Lung (tissue), 12 donors: ENCODE data around the gene LYPD6. TPM values are rescaled to one million over a fixed set of nuclear protein-coding genes. Genes with fewer than 3 reads are reported as not detected.
"Not testable (repeated sequence)": the region's sequence is repeated elsewhere in the genome, so short reads cannot be mapped to it uniquely, and the experiment has no call there.

Experiments used
- ATAC-seq: fragments of 200-7000 bp; cut with Tn5 transposase; one replicate; pipeline ENCODE4 v1.9.1; 2020; ENCODE audit warnings: moderate number of reproducible peaks; ENCODE audit not compliant: insufficient read depth, low FRiP score
- DNase-seq, 3 donors: peaks; one replicate each; pipeline ENCODE4 v3.0.0-alpha.2; 2013 to 2017
- H3K27ac ChIP-seq, 2 donors: one replicate each; pipeline ENCODE4 v1.5.1; 2013; ENCODE audit warnings: mild to moderate bottlenecking in 2 of 2, moderate library complexity in 2 of 2, control low read depth in 1 of 2, inconsistent platforms in 1 of 2, low read depth in 1 of 2, low read length in 1 of 2
- H3K27me3 ChIP-seq, 3 donors: one replicate each; pipeline ENCODE4 v1.5.1; 2013; ENCODE audit warnings: low read length in 2 of 3; ENCODE audit not compliant: control insufficient read depth in 3 of 3, insufficient read depth in 3 of 3
- H3K36me3 ChIP-seq, 4 donors: one replicate each; pipeline ENCODE4 v1.5.1; 2013; ENCODE audit warnings: low read length in 4 of 4, mild to moderate bottlenecking in 1 of 4, moderate library complexity in 1 of 4; ENCODE audit not compliant: control insufficient read depth in 4 of 4, insufficient read depth in 4 of 4
- H3K4me1 ChIP-seq, 5 donors: one replicate each; pipeline ENCODE4 v1.5.1; 2013; ENCODE audit warnings: low read length in 5 of 5, mild to moderate bottlenecking in 2 of 5, moderate library complexity in 1 of 5; ENCODE audit not compliant: control insufficient read depth in 5 of 5, insufficient read depth in 5 of 5
- H3K4me3 ChIP-seq: one replicate; pipeline ENCODE4 v1.5.1; 2013; ENCODE audit warnings: mild to moderate bottlenecking, control low read depth, moderate library complexity
- H3K9ac ChIP-seq, 2 donors: one replicate each; pipeline ENCODE4 v1.5.1; 2013; ENCODE audit warnings: low read length in 2 of 2, control low read depth in 1 of 2; ENCODE audit not compliant: insufficient read depth in 1 of 2
- H3K9me3 ChIP-seq, 4 donors: one replicate each; pipeline ENCODE4 v1.5.1; 2013; ENCODE audit warnings: low read length in 3 of 4, mild to moderate bottlenecking in 1 of 4, moderate library complexity in 1 of 4; ENCODE audit not compliant: control insufficient read depth in 4 of 4, insufficient read depth in 3 of 4
- WGBS, 2 donors: extraction: QIAGEN DNeasy Blood & Tissue Kit; methylation state at CpG; one replicate each; pipeline ENCODE4 v1.1.7; 2013; 5-methylcytosine and 5-hydroxymethylcytosine counted together
- polyA plus RNA-seq, 2 donors: library from polyadenylated mRNA; stranded (reverse); fragments of 200-250 nt; gene quantifications; one replicate each; pipeline ENCODE4 v1.2.1, GENCODE V29; 2013
- total RNA-seq, 2 donors: library from RNA; depleted of rRNA in 1 of 2; stranded (reverse); fragments of >200 nt in 1 of 2; gene quantifications; one replicate each; pipeline ENCODE4 v1.2.1, GENCODE V29; 2014 to 2021
- TF ChIP-seq, protein P1 (sequence below): IDR thresholded peaks from 2 replicates; pipeline ENCODE4 v1.5.1; 2012; ENCODE audit warnings: mild to moderate bottlenecking; ENCODE audit errors: control extremely low read depth, extremely low read depth
- donor health status: control.
- donor health status: control.
- donor health status: Bipolar disorder and iron deficiency.
- donor health status: healthy.
- donor health status: DM: yes; HTN: yes; CAD: no.

The LYPD6 gene
- total and polyA plus RNA-seq, 4 donors: 0.16 to 6.3 (median 0.48) TPM

DNA sequence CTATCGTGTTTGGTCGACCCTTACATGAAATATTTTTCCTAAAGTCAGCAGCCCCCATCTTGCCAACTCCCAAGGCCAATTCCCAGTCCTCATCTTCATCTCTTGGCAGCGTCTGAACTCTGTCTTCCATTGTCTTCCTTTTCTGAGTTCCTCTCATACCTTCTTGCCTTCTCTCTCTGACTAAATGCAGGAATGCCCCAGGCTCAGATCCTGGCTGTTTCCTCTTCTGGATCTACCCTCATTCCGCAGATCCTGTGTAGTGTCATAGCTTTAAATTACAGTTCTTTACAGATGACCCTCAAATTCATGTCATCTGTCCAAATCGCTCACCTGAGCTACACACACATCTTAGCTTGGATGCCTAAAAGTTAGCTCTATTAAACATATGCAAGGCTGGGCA is 162.5 kb downstream of the LYPD6 start:
- Histone ChIP-seq H3K9me3 (peaks cover 0 to 4% (median 1%) of the 10 kb centered on the region in 4 donors), H3K4me3 (no peak overlapping the region), H3K4me1 (peaks cover 0 to 6% (median 0%) of the 10 kb centered on the region in 5 donors), H3K36me3 (no peaks in the 10 kb centered on the region), H3K27ac (no peak overlapping the region), H3K9ac (no peak overlapping the region), H3K27me3 (peaks cover 0 to 4% (median 0%) of the 10 kb centered on the region in 3 donors)
- DNase-seq: no peak
- TF ChIP-seq, protein P1, sequence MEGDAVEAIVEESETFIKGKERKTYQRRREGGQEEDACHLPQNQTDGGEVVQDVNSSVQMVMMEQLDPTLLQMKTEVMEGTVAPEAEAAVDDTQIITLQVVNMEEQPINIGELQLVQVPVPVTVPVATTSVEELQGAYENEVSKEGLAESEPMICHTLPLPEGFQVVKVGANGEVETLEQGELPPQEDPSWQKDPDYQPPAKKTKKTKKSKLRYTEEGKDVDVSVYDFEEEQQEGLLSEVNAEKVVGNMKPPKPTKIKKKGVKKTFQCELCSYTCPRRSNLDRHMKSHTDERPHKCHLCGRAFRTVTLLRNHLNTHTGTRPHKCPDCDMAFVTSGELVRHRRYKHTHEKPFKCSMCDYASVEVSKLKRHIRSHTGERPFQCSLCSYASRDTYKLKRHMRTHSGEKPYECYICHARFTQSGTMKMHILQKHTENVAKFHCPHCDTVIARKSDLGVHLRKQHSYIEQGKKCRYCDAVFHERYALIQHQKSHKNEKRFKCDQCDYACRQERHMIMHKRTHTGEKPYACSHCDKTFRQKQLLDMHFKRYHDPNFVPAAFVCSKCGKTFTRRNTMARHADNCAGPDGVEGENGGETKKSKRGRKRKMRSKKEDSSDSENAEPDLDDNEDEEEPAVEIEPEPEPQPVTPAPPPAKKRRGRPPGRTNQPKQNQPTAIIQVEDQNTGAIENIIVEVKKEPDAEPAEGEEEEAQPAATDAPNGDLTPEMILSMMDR: no peak
- no peak for ATAC-seq
- WGBS, 2 donors: 88 to 89% methylated on average over 5 of the region's 5 CpGs

DNA sequence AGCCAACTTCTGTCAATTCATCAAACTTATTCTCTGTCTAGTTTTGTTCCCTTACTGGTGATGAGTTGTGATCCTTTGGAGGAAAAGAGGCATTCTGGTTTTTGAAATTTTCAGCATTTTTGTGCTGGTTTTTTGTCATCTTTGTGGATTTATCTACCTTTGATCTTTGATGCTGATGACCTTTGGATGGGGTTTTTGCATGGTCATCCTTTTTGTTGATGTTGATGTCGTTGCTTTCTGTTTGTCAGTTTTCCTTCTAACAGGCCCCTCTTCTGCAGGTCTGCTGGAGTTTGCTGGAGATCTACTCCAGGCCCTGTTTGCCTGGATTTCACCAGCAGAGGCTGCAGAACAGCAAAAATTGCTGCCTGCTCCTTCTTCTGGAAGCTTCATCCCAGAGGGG is 168.8 kb downstream of the LYPD6 start:
- not testable (repeated sequence) for ATAC-seq

DNA sequence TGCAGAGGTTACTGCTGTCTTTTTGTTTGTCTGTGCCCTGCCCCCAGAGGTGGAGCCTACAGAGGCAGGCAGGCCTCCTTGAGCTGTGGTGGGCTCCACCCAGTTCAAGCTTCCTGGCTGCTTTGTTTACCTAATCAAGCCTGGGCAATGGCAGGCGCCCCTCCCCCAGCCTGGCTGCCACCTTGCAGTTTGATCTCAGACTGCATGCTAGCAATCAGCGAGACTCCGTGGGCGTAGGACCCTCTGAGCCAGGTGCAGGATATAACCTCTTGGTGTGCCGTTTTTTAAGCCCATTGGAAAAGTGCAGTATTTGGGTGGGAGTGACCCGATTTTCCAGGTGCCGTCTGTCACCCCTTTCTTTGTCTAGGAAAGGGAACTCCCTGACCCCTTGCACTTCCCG is 176.4 kb downstream of the LYPD6 start:
- WGBS, 2 donors: 69 to 81% methylated on average over 8 of the region's 8 CpGs

More for the DNA sequence above, 168.8 kb downstream of the LYPD6 start:
- WGBS, 2 donors: 56 to 74% methylated on average over 1 of the region's 1 CpG
- not testable (repeated sequence) for H3K4me1 ChIP-seq, H3K27ac ChIP-seq, H3K27me3 ChIP-seq, H3K9me3 ChIP-seq, H3K9ac ChIP-seq, H3K36me3 ChIP-seq, H3K4me3 ChIP-seq, DNase-seq

DNA sequence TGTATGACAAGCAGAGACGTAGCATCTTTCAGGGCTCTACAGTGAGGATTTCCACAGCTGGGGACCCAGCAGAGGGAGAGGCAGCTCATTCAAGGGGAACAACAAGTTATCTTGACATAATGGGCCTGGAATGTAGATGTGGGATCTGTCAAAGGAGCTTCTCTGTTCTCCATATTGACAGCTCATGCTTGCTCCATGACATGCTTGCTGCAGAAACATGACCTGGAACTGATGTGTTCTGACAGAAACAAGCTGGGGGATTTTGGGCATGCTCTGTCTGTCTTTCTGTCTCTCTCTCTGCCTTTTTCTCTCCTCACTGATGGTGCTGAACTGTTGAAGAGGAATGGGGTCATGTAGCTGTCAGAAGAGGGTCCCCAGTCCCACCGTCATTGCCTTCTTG is 177.6 kb downstream of the LYPD6 start:
- H3K4me1 ChIP-seq: no peaks in the 10 kb centered on the region
- no peaks in the 10 kb centered on the region for H3K27me3 ChIP-seq
- TF ChIP-seq, protein P1: no peak
- H3K9ac ChIP-seq: peak overlapping the region in 1 of 2 donors; percentile 9
- DNase-seq (no peak), ATAC-seq (no peak)
- no peaks in the 10 kb centered on the region for H3K36me3 ChIP-seq
- H3K27ac ChIP-seq: no peak overlapping the region
- H3K9me3 ChIP-seq: no peaks in the 10 kb centered on the region
- 86 to 94% methylated on average over 2 of the region's 2 CpGs for WGBS, 2 donors
- no peak overlapping the region for H3K4me3 ChIP-seq

More for the DNA sequence above, 176.4 kb downstream of the LYPD6 start:
- not testable (repeated sequence) for H3K4me3 ChIP-seq, H3K4me1 ChIP-seq, ATAC-seq, H3K36me3 ChIP-seq, H3K27me3 ChIP-seq, H3K27ac ChIP-seq, DNase-seq, H3K9me3 ChIP-seq, H3K9ac ChIP-seq

DNA sequence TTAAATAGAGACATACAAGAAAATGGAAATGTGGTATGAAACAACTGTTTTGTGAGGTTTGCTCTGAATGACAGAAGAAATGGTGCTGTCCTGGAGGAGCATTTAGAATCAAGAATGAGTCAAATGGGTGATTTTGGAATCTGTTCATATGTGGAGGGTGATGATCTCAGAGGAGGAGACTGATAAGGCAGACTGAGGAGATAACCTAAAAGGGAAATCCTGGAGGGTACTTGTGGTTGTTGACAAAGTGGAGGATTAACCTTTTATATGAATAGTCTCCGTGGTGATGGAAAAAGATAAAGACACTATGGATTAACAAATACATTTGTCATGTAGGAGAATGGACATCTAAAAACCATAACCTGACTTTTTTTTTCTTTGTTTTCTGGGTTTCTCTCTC is 183.1 kb downstream of the LYPD6 start:
- Histone ChIP-seq H3K9ac (no peak overlapping the region), H3K9me3 (no peaks in the 10 kb centered on the region), H3K4me1 (no peaks in the 10 kb centered on the region), H3K36me3 (no peaks in the 10 kb centered on the region), H3K27me3 (no peaks in the 10 kb centered on the region), H3K27ac (no peak overlapping the region), H3K4me3 (no peak overlapping the region)
- ATAC-seq: no peak
- TF ChIP-seq, protein P1: no peak
- WGBS, 2 donors: 57% methylated on average over 1 of the region's 1 CpG
- no peak for DNase-seq
